Tibial artery (tissue), 4 donors: ENCODE results near the gene TLCD3A.

Experiments
- DNase-seq, 2 donors: peaks; one replicate each; pipeline ENCODE4 v3.0.0-alpha.2; 2019
- H3K27ac ChIP-seq, 2 donors: fragments of 200-600 bp; sonication (generic) in 1 of 2; 1 replicate in 1 of 2; 2 replicates in 1 of 2; pipeline ENCODE4 v1.5.1; 2018 to 2019; ENCODE audit warnings: mild to moderate bottlenecking in 1 of 2
- H3K27me3 ChIP-seq, 2 donors: fragments of 200-600 bp; sonication (generic) in 1 of 2; one replicate each; pipeline versions ENCODE4 v1.5.1 to v1.6.0; 2016 to 2019
- H3K36me3 ChIP-seq, 3 donors: fragments of 200-600 bp; sonication (generic) in 2 of 3; one replicate each; pipeline ENCODE4 v1.5.1; 2016 to 2019; ENCODE audit warnings: mild to moderate bottlenecking in 2 of 3
- H3K4me1 ChIP-seq, 4 donors: fragments of 200-600 bp; sonication (generic) in 2 of 4; 1 replicate in 3 of 4; 2 replicates in 1 of 4; pipeline ENCODE4 v1.5.1; 2016 to 2019
- H3K4me3 ChIP-seq, 2 donors: fragments of 200-600 bp; sonication (generic) in 1 of 2; 1 replicate in 1 of 2; 2 replicates in 1 of 2; pipeline ENCODE4 v1.5.1; 2018 to 2019; ENCODE audit warnings: mild to moderate bottlenecking in 2 of 2
- H3K9me3 ChIP-seq, 3 donors: fragments of 200-600 bp; sonication (generic) in 1 of 3; one replicate each; pipeline ENCODE4 v1.5.1; 2016 to 2019
- intact Hi-C: fragments of 100-400 bp; cut with DNase I; formaldehyde crosslinking; loops from one replicate; pipeline ENCODE4 v1.15.0; 2023; ENCODE audit warnings: low total_unique reads
- TF ChIP-seq, protein P1 (sequence below), 2 experiments: fragments of 200-600 bp in 1 of 2; fragments of 450-650 bp in 1 of 2; IDR thresholded peaks; one replicate each; pipeline ENCODE4 v1.5.1; 2017 to 2019; ENCODE audit warnings: antibody characterized with exemption in 2 of 2, mild to moderate bottlenecking in 1 of 2, moderate library complexity in 1 of 2

TLCD3A gene

GRCh38 chr17:704111-704864 is 28.1 kb upstream of the TLCD3A start:
- Histone ChIP-seq H3K27ac (no peak overlapping the region), H3K4me3 (no peak overlapping the region), H3K4me1 (no peaks in the 10 kb centered on the region), H3K36me3 (peaks cover 4 to 33% (median 19%) of the 10 kb centered on the region in 3 donors), H3K27me3 (no peaks in the 10 kb centered on the region), H3K9me3 (no peaks in the 10 kb centered on the region)
- no peak for DNase-seq
- TF ChIP-seq, protein P1, sequence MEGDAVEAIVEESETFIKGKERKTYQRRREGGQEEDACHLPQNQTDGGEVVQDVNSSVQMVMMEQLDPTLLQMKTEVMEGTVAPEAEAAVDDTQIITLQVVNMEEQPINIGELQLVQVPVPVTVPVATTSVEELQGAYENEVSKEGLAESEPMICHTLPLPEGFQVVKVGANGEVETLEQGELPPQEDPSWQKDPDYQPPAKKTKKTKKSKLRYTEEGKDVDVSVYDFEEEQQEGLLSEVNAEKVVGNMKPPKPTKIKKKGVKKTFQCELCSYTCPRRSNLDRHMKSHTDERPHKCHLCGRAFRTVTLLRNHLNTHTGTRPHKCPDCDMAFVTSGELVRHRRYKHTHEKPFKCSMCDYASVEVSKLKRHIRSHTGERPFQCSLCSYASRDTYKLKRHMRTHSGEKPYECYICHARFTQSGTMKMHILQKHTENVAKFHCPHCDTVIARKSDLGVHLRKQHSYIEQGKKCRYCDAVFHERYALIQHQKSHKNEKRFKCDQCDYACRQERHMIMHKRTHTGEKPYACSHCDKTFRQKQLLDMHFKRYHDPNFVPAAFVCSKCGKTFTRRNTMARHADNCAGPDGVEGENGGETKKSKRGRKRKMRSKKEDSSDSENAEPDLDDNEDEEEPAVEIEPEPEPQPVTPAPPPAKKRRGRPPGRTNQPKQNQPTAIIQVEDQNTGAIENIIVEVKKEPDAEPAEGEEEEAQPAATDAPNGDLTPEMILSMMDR (IDR thresholded peaks at IDR 0.05) = no peak
- intact Hi-C loops = no loop called here

- TF ChIP-seq, protein P1 (IDR thresholded peaks at IDR 0.05) = no peak
- Histone ChIP-seq H3K36me3 (peaks cover 11 to 40% (median 26%) of the 10 kb centered on the region in 3 donors), H3K27me3 (no peaks in the 10 kb centered on the region), H3K9me3 (no peaks in the 10 kb centered on the region), H3K27ac (no peak overlapping the region), H3K4me1 (no peaks in the 10 kb centered on the region), H3K4me3 (no peak overlapping the region)
- no peak for DNase-seq
- intact Hi-C loops = no loop called here
These were observed 27.4 kb upstream of the TLCD3A start for GRCh38 chr17:705011-705410.

GRCh38 chr17:705863-706262 is 26.5 kb upstream of the TLCD3A start:
- Histone ChIP-seq H3K36me3 (peaks cover 11 to 45% (median 30%) of the 10 kb centered on the region in 3 donors), H3K4me1 (no peaks in the 10 kb centered on the region), H3K4me3 (no peak overlapping the region), H3K27ac (no peak overlapping the region), H3K27me3 (no peaks in the 10 kb centered on the region), H3K9me3 (no peaks in the 10 kb centered on the region)
- intact Hi-C loops = no loop called here
- DNase-seq = no peak
- TF ChIP-seq, protein P1 (IDR thresholded peaks at IDR 0.05) = no peak

DNA sequence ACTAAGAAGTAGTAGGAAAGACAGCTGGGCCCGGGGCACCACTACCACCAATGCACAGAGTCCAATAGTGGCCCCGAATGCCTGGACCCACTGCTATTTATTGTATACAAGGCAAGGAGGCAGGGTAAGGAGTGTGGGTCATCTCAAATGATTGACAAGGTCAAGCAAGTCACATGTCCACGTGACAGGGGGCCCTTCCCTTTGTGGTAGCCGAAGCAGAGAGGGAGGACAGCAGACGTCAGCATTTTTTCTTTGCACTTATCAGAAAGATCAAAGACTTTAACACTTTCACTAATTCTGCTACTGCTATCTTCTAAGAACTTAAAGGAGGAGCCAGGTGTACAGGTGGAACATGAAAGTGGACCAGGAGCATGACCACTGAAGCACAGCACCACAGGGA is 24.3 kb upstream of the TLCD3A start:
- Histone ChIP-seq H3K27me3 (no peaks in the 10 kb centered on the region), H3K4me3 (no peak overlapping the region), H3K27ac (no peak overlapping the region), H3K36me3 (peaks cover 11 to 31% (median 30%) of the 10 kb centered on the region in 3 donors), H3K4me1 (peaks cover 0 to 6% (median 4%) of the 10 kb centered on the region in 4 donors), H3K9me3 (no peaks in the 10 kb centered on the region)
- TF ChIP-seq, protein P1 (IDR thresholded peaks at IDR 0.05) = no peak
- intact Hi-C loops = no loop called here
- DNase-seq = no peak

DNA sequence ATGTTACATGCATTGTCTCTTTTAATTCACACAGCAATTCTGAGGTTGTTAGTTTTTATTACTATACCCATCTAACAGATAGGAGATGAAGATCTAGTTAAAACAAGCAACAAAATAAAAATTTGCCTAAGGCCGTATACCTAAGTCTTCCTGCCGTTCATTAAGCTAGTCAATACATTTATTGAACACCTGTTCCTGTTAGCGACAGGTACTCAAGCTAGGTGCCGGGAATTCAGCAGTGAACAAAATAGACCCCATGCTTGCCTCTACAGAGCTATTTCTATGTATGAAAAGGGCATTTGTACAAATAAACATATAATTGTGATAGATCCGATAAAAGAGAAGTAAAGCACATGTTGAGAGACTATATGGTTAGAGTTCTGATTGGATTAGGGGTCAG is 14.3 kb upstream of the TLCD3A start:
- Histone ChIP-seq H3K36me3 (no peaks in the 10 kb centered on the region), H3K4me1 (peaks cover 0 to 26% (median 14%) of the 10 kb centered on the region in 4 donors), H3K4me3 (no peak overlapping the region), H3K27ac (no peak overlapping the region), H3K9me3 (no peaks in the 10 kb centered on the region), H3K27me3 (no peaks in the 10 kb centered on the region)
- TF ChIP-seq, protein P1 (IDR thresholded peaks at IDR 0.05) = no peak
- intact Hi-C loops = no loop called here
- no peak for DNase-seq
